ENCODE data around the gene ATG4B.

Gene ATG4B

GRCh38 chr2:241612156-241613016 is 25.1 kb upstream of the ATG4B start:
- no peak for ATAC-seq
- no peak for TF ChIP-seq SNAI2 (CRISPR knock-in tag; IDR thresholded peaks at IDR 0.05)
- no peak for TF ChIP-seq ZFP3 (CRISPR knock-in tag; IDR thresholded peaks at IDR 0.05)
- TF ChIP-seq ZNF565 (CRISPR knock-in tag; conservative IDR thresholded peaks at IDR 0.05; ENCODE audit: low read depth) = no peak
- TF ChIP-seq BACH2 (CRISPR knock-in tag; IDR thresholded peaks at IDR 0.05; ENCODE audit: borderline replicate concordance) = no peak
- TF ChIP-seq TOX (CRISPR knock-in tag; IDR thresholded peaks at IDR 0.05; ENCODE audit: borderline replicate concordance) = no peak

- TF ChIP-seq CSDC2 (CRISPR knock-in tag; IDR thresholded peaks at IDR 0.05) (no peak), POU6F1 (CRISPR knock-in tag; IDR thresholded peaks at IDR 0.05; ENCODE audit: borderline replicate concordance, low read depth) (no peak), ZFP30 (CRISPR knock-in tag; IDR thresholded peaks at IDR 0.05) (no peak), ESRRG (CRISPR knock-in tag; IDR thresholded peaks at IDR 0.05) (no peak), GLIS3 (CRISPR knock-in tag; IDR thresholded peaks at IDR 0.05) (no peak), PPARA (CRISPR knock-in tag; IDR thresholded peaks at IDR 0.05; ENCODE audit: borderline replicate concordance) (no peak), TOX (CRISPR knock-in tag; IDR thresholded peaks at IDR 0.05; ENCODE audit: borderline replicate concordance) (no peak), BACH2 (CRISPR knock-in tag; IDR thresholded peaks at IDR 0.05; ENCODE audit: borderline replicate concordance) (no peak), ZNF70 (CRISPR knock-in tag; IDR thresholded peaks at IDR 0.05) (no peak), CREB5 (CRISPR knock-in tag; IDR thresholded peaks at IDR 0.05; ENCODE audit: low read depth) (no peak), ISL1 (CRISPR knock-in tag; IDR thresholded peaks at IDR 0.05) (no peak), TSHZ2 (CRISPR knock-in tag; IDR thresholded peaks at IDR 0.05) (no peak), ARNTL (CRISPR knock-in tag; IDR thresholded peaks at IDR 0.05; ENCODE audit: borderline replicate concordance, low read depth) (no peak), OSR1 (CRISPR knock-in tag; IDR thresholded peaks at IDR 0.05) (no peak)
- no peak for ATAC-seq
Observed at GRCh38 chr2:241613017-241613780, 24.3 kb upstream of the ATG4B start.

- ATAC-seq = no peak
- TF ChIP-seq ISL1 (CRISPR knock-in tag; IDR thresholded peaks at IDR 0.05) = no peak
- no peak for TF ChIP-seq SNAI2 (CRISPR knock-in tag; IDR thresholded peaks at IDR 0.05)
- no peak for TF ChIP-seq ZFP3 (CRISPR knock-in tag; IDR thresholded peaks at IDR 0.05)
- no peak for TF ChIP-seq TCF4 (CRISPR knock-in tag; IDR thresholded peaks at IDR 0.05; ENCODE audit: borderline replicate concordance)
- TF ChIP-seq CREB5 (CRISPR knock-in tag; IDR thresholded peaks at IDR 0.05; ENCODE audit: low read depth) = no peak
- no peak for TF ChIP-seq ZNF70 (CRISPR knock-in tag; IDR thresholded peaks at IDR 0.05)
- no peak for TF ChIP-seq POU6F1 (CRISPR knock-in tag; IDR thresholded peaks at IDR 0.05; ENCODE audit: borderline replicate concordance, low read depth)
- no peak for TF ChIP-seq TOX (CRISPR knock-in tag; IDR thresholded peaks at IDR 0.05; ENCODE audit: borderline replicate concordance)
- no peak for TF ChIP-seq ZFP30 (CRISPR knock-in tag; IDR thresholded peaks at IDR 0.05)
- TF ChIP-seq ESRRG (CRISPR knock-in tag; IDR thresholded peaks at IDR 0.05) = no peak
- no peak for TF ChIP-seq ARNTL (CRISPR knock-in tag; IDR thresholded peaks at IDR 0.05; ENCODE audit: borderline replicate concordance, low read depth)
- no peak for TF ChIP-seq CSDC2 (CRISPR knock-in tag; IDR thresholded peaks at IDR 0.05)
- TF ChIP-seq CSRNP3 (CRISPR knock-in tag; IDR thresholded peaks at IDR 0.05) = no peak
Observed at GRCh38 chr2:241615041-241615440, 22.5 kb upstream of the ATG4B start.

Measured in SK-N-SH treated with all-trans-retinoic acid at 6 μM for 48 hours (cell line).